Activated gamma-delta T cell treated with Interleukin-2 at 50 U/mL for 16 hours (primary cell): ENCODE results near the gene ZSCAN18.
"Not testable (repeated sequence)": the region's sequence is repeated elsewhere in the genome, so short reads cannot be mapped to it uniquely, and the experiment has no call there.

ENCODE experiments used
- DNase-seq: peaks from one replicate; pipeline ENCODE4 v3.0.0-alpha.2; 2020

The ZSCAN18 gene

GRCh38 chr19:58097781-58098681 is at the start of gene ZSCAN18:
Gene ZSCAN18, minus strand, starts transcription at chr19:58098231. Its CDS starts 7,964 bp downstream, at chr19:58090267.
- peak; percentile 93 for DNase-seq

GRCh38 chr19:58147475-58147874 is 49.4 kb upstream of the ZSCAN18 start:
- not testable (repeated sequence) for DNase-seq

GRCh38 chr19:58145849-58146248 is 47.8 kb upstream of the ZSCAN18 start:
- DNase-seq: no peak

- DNase-seq: no peak
Measured at GRCh38 chr19:58134244-58134643, 36.2 kb upstream of the ZSCAN18 start.

- no peak for DNase-seq
Measured at GRCh38 chr19:58129284-58129683, 31.3 kb upstream of the ZSCAN18 start.

GRCh38 chr19:58128041-58128685 is 30.1 kb upstream of the ZSCAN18 start:
- no peak for DNase-seq

GRCh38 chr19:58123354-58123753 is 25.3 kb upstream of the ZSCAN18 start:
- DNase-seq: no peak

- DNase-seq: no peak
Measured at GRCh38 chr19:58118979-58119733, 21.1 kb upstream of the ZSCAN18 start.

- DNase-seq: no peak
Measured at GRCh38 chr19:58117841-58118575, 20.0 kb upstream of the ZSCAN18 start.

- no peak for DNase-seq
Measured at GRCh38 chr19:58108546-58108817, 10.5 kb upstream of the ZSCAN18 start.

GRCh38 chr19:58107778-58108545 is 9.9 kb upstream of the ZSCAN18 start:
- DNase-seq: no peak

- DNase-seq: no peak
Measured at GRCh38 chr19:58098682-58098998, 609 bp upstream of the ZSCAN18 start.

GRCh38 chr19:58097349-58097748 is 682 bp downstream of the ZSCAN18 start:
- no peak for DNase-seq

GRCh38 chr19:58096884-58097283 is 1.1 kb downstream of the ZSCAN18 start:
- DNase-seq: no peak

- no peak for DNase-seq
Measured at GRCh38 chr19:58095328-58095727, 2.7 kb downstream of the ZSCAN18 start.

- no peak for DNase-seq
Measured at GRCh38 chr19:58093071-58093470, 5.0 kb downstream of the ZSCAN18 start.

GRCh38 chr19:58091251-58091995 is 6.6 kb downstream of the ZSCAN18 start:
- no peak for DNase-seq

GRCh38 chr19:58089846-58090245 is 8.2 kb downstream of the ZSCAN18 start:
- no peak for DNase-seq

GRCh38 chr19:58088521-58089052 is 9.4 kb downstream of the ZSCAN18 start:
- no peak for DNase-seq

- no peak for DNase-seq
Measured at GRCh38 chr19:58086825-58087710, 11.0 kb downstream of the ZSCAN18 start.
